ENCODE data around the gene TBXA2R.

DNA sequence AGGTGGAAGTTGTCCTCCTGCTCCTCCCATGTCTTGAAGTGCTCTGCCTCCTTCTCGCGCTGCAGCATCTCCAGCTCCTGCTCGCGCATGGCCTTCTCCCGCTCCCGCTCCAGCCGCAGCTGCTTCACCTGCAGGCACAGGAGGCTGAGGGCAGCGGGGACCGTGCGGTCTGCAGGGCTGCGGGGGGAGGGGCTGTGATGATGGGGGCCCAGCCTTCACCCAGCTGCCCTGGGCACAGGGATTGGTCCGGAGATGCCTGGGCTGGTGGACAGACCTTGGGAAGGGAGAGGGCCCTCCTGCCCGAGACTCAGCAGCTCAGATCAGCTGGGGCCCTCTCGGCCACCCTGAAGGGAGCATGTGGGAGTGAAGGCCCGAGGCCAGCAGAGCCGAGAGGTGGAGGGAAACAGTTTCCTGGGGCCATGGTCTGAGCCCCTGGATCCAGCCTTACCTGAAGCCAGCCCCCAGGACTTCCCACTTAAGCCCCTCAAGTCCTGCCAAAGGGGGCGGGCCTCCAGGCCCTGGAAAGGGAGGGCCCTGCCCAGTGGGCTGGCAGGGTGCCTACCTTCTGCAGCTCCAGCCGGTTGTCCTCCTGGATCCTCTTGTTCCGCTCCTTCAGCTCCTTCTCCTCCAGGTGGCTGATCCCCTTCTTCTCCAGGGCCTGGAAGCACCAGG lies 13.6 kb upstream of the TBXA2R start:
- TF ChIP-seq, protein P1, sequence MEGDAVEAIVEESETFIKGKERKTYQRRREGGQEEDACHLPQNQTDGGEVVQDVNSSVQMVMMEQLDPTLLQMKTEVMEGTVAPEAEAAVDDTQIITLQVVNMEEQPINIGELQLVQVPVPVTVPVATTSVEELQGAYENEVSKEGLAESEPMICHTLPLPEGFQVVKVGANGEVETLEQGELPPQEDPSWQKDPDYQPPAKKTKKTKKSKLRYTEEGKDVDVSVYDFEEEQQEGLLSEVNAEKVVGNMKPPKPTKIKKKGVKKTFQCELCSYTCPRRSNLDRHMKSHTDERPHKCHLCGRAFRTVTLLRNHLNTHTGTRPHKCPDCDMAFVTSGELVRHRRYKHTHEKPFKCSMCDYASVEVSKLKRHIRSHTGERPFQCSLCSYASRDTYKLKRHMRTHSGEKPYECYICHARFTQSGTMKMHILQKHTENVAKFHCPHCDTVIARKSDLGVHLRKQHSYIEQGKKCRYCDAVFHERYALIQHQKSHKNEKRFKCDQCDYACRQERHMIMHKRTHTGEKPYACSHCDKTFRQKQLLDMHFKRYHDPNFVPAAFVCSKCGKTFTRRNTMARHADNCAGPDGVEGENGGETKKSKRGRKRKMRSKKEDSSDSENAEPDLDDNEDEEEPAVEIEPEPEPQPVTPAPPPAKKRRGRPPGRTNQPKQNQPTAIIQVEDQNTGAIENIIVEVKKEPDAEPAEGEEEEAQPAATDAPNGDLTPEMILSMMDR (IDR thresholded peaks at IDR 0.05; ENCODE audit: extremely low read depth in 1 of 2, insufficient read depth in 1 of 2, low read depth in 1 of 2, low read length in 2 of 2): no peak
- no peak for TF ChIP-seq MYC (IDR thresholded peaks at IDR 0.05; ENCODE audit: low read depth, low read length)

Data from endothelial cell of umbilical vein (primary cell).